ENCODE data around the gene ALPL. TPM values are rescaled to one million over a fixed set of nuclear protein-coding genes. Genes with fewer than 3 reads are reported as not detected.

ALPL gene
- total and polyA plus RNA-seq, 2 of the 4 experiments (the other 2 are of a cell fraction): 0.54 to 2.2 TPM

GRCh38 chr1:21618561-21619374 is 109.5 kb downstream of the ALPL start:
- H3K36me3 ChIP-seq (ENCODE audit: control insufficient read depth, insufficient read depth, low read length): no peaks in the 10 kb centered on the region
- H3K9ac ChIP-seq (ENCODE audit: low read depth, low read length): no peak overlapping the region
- no peak overlapping the region for H4K8ac ChIP-seq (ENCODE audit: low read depth in 2 of 2, low read length in 2 of 2)
- TF ChIP-seq RCOR1 (IDR thresholded peaks at IDR 0.05; ENCODE audit: insufficient replicate concordance, low read length) (no peak), BHLHE40 (IDR thresholded peaks at IDR 0.05; ENCODE audit: low read depth, low read length) (peak; percentile 56; the same call in 1 of the 2 replicates)
- no peak overlapping the region for H3K4me3 ChIP-seq (ENCODE audit: insufficient read depth, low read depth, low read length)
- H2BK5ac ChIP-seq (ENCODE audit: low read depth, low read length, poor library complexity, severe bottlenecking): no peak overlapping the region
- CTCF ChIA-PET: no interaction called here
- no peak overlapping the region for H3K18ac ChIP-seq (ENCODE audit: low read depth, low read length)
- no peak overlapping the region for H2AFZ ChIP-seq (replicated peaks; ENCODE audit: low read length, poor library complexity)
- BruUV-seq (replicated peaks): no TSS peak
- no peaks in the 10 kb centered on the region; the same call in 1 of the 2 replicates for H3K4me1 ChIP-seq (ENCODE audit: control insufficient read depth, insufficient read depth, low read length)
- no peak overlapping the region for H2BK120ac ChIP-seq (ENCODE audit: low read depth, low read length)
- POLR2A ChIA-PET (ENCODE audit: unreplicated experiment): no interaction called here
- H4K91ac ChIP-seq (ENCODE audit: insufficient read depth, low read depth, low read length): no peak overlapping the region
- dilution Hi-C loops (cut with HindIII; ENCODE audit: low sequenced_read_pairs, unreplicated experiment) (no loop called here), intact Hi-C loops (cut with micrococcal nuclease) (no loop called here), in situ Hi-C loops (cut with MboI; ENCODE audit: low sequenced_read_pairs) (no loop called here)
- H3K14ac ChIP-seq (replicated peaks; ENCODE audit: low read depth, low read length): no peak overlapping the region
- H3K23ac ChIP-seq (ENCODE audit: low read depth, low read length): no peak overlapping the region
- no peaks in the 10 kb centered on the region; the same call in 1 of the 2 replicates for H4K20me1 ChIP-seq (ENCODE audit: insufficient read depth, low read length)
- WGBS, 2 experiments (ENCODE audit: extremely low coverage in 2 of 2, insufficient read length in 1 of 2): 19% methylated on average over 5 of the region's 22 CpGs; no CpG with 5 or more reads in 1 of the 2 experiments
- H2BK15ac ChIP-seq (ENCODE audit: low read depth, low read length): no peak overlapping the region
- DNase-seq (no peak), ATAC-seq (ENCODE audit: low read depth) (no peak)
- H2AK9ac ChIP-seq (replicated peaks; ENCODE audit: low read depth, low read length, poor library complexity): no peak overlapping the region
- no peak overlapping the region for H2BK20ac ChIP-seq (ENCODE audit: low read depth, low read length)
- no peak overlapping the region for H3K27ac ChIP-seq (ENCODE audit: insufficient read depth, low read length)
- H3K56ac ChIP-seq (ENCODE audit: extremely low read depth, insufficient read depth, low read length): no peak overlapping the region
- H3K4me2 ChIP-seq (ENCODE audit: low read depth, low read length): no peak overlapping the region
- H3K9me3 ChIP-seq (ENCODE audit: control insufficient read depth, insufficient read depth, low read length): no peaks in the 10 kb centered on the region
- 0 out of 2 replicates have a peak, but pooled peaks cover 3% of the 10 kb centered on the region for H3K9me1 ChIP-seq (ENCODE audit: insufficient read depth, low read length)
- H2AK5ac ChIP-seq (ENCODE audit: low read depth, low read length): no peak overlapping the region
- no peak overlapping the region for H3K4ac ChIP-seq (ENCODE audit: low read depth, low read length)
- H4K5ac ChIP-seq (ENCODE audit: low read depth, low read length): no peak overlapping the region
- no peaks in the 10 kb centered on the region for H3K79me1 ChIP-seq (ENCODE audit: low read depth in 1 of 2, low read length in 2 of 2)
- peaks cover 77% of the 10 kb centered on the region for H3K27me3 ChIP-seq (ENCODE audit: control insufficient read depth, insufficient read depth, low read length)

Data from IMR-90 (cell line).